ENCODE data around the gene ZKSCAN1.

ZKSCAN1 gene

GRCh38 chr7:100049441-100050291 lies 34.3 kb downstream of the ZKSCAN1 start, which contains the start of gene ZSCAN21:
TSS of gene ZSCAN21 (plus strand) at chr7:100049774. CDS start at chr7:100057007, 7,233 bp downstream.
- Histone ChIP-seq H4K20me1 (peaks cover 0 to 7% (median 0%) of the 10 kb centered on the region in 11 experiments; a peak in 2 of 22 replicates), H3K9ac (peak within 1 kb of the TSS; percentile 72 to 93 (median 85)), H3K9me3 (replicated peaks in 1 of 11) (no peaks in the 10 kb centered on the region), H3K4me2 (peak within 1 kb of the TSS; percentile 80 to 95 (median 87)), H3K27ac (peak within 1 kb of the TSS; percentile 70 to 93 (median 81)), H3K4me1 (peaks cover 14 to 33% (median 25%) of the 10 kb centered on the region in 10 experiments), H3K4me3 (peak within 1 kb of the TSS; percentile 73 to 87 (median 77)), H3K27me3 (no peaks in the 10 kb centered on the region), H3K36me3 (peaks cover 0 to 6% (median 0%) of the 10 kb centered on the region in 11 experiments; a peak in 1 of 22 replicates)
- TF ChIP-seq Cebpa-rat (IDR thresholded peaks at IDR 0.05) = no peak

GRCh38 chr7:100051611-100052010 lies 36.2 kb downstream of the ZKSCAN1 start:
- H3K9ac ChIP-seq = peak overlapping the region in 2 of 11 experiments; percentile 22 to 35; a peak in 1 of 22 replicates
- H3K36me3 ChIP-seq = peaks cover 0 to 7% (median 3%) of the 10 kb centered on the region in 11 experiments; a peak in 9 of 22 replicates
- H3K4me1 ChIP-seq = peaks cover 8 to 27% (median 18%) of the 10 kb centered on the region in 10 experiments; a peak in 18 of 20 replicates
- H3K4me3 ChIP-seq = no peak overlapping the region
- H3K4me2 ChIP-seq = no peak overlapping the region
- no peaks in the 10 kb centered on the region for H3K9me3 ChIP-seq (replicated peaks in 1 of 11)
- H3K27me3 ChIP-seq = no peaks in the 10 kb centered on the region
- TF ChIP-seq Cebpa-rat (IDR thresholded peaks at IDR 0.05) = no peak
- peaks cover 0 to 7% (median 0%) of the 10 kb centered on the region in 11 experiments; a peak in 2 of 22 replicates for H4K20me1 ChIP-seq
- no peak overlapping the region for H3K27ac ChIP-seq

GRCh38 chr7:100053215-100053614 lies 37.8 kb downstream of the ZKSCAN1 start:
- no peaks in the 10 kb centered on the region for H3K9me3 ChIP-seq (replicated peaks in 1 of 11)
- no peak overlapping the region for H3K27ac ChIP-seq
- H3K27me3 ChIP-seq = no peaks in the 10 kb centered on the region
- H3K9ac ChIP-seq = no peak overlapping the region
- peak overlapping the region in 3 of 11 experiments; percentile 1 to 10 (median 3); a peak in 2 of 22 replicates for H3K4me2 ChIP-seq
- peaks cover 0 to 7% (median 0%) of the 10 kb centered on the region in 11 experiments; a peak in 2 of 22 replicates for H4K20me1 ChIP-seq
- TF ChIP-seq Cebpa-rat (IDR thresholded peaks at IDR 0.05) = no peak
- peaks cover 14 to 23% (median 19%) of the 10 kb centered on the region in 11 experiments for H3K36me3 ChIP-seq
- H3K4me1 ChIP-seq = peaks cover 8 to 29% (median 18%) of the 10 kb centered on the region in 10 experiments; a peak in 18 of 20 replicates
- H3K4me3 ChIP-seq = no peak overlapping the region

GRCh38 chr7:100057006-100057405 lies 41.6 kb downstream of the ZKSCAN1 start:
- no peak for TF ChIP-seq Cebpa-rat (IDR thresholded peaks at IDR 0.05)
- H3K4me1 ChIP-seq = peaks cover 0 to 30% (median 7%) of the 10 kb centered on the region in 10 experiments; a peak in 9 of 20 replicates
- H3K9me3 ChIP-seq (replicated peaks in 1 of 11) = no peaks in the 10 kb centered on the region
- H3K9ac ChIP-seq = peak overlapping the region in 2 of 11 experiments; percentile 18 to 42; a peak in 1 of 22 replicates
- no peak overlapping the region for H3K4me3 ChIP-seq
- no peaks in the 10 kb centered on the region for H3K27me3 ChIP-seq
- H3K27ac ChIP-seq = no peak overlapping the region
- no peak overlapping the region for H3K4me2 ChIP-seq
- peaks cover 0 to 7% (median 0%) of the 10 kb centered on the region in 11 experiments; a peak in 2 of 22 replicates for H4K20me1 ChIP-seq
- H3K36me3 ChIP-seq = peaks cover 44 to 60% (median 53%) of the 10 kb centered on the region in 11 experiments

- Histone ChIP-seq H3K4me3 (no peak overlapping the region), H3K4me2 (peak overlapping the region in 2 of 11 experiments; percentile 39 to 52; a peak in 4 of 22 replicates), H3K9ac (no peak overlapping the region; a peak in 1 of 22 replicates)
Observed at GRCh38 chr7:100059251-100059739, 43.9 kb downstream of the ZKSCAN1 start.

GRCh38 chr7:100061518-100062193 lies 46.3 kb downstream of the ZKSCAN1 start:
- Histone ChIP-seq H4K20me1 (peaks cover 0 to 18% (median 7%) of the 10 kb centered on the region in 11 experiments; a peak in 8 of 22 replicates), H3K9me3 (replicated peaks in 1 of 11) (no peaks in the 10 kb centered on the region), H3K4me2 (no peak overlapping the region), H3K27me3 (no peaks in the 10 kb centered on the region), H3K9ac (no peak overlapping the region), H3K4me1 (peaks cover 0 to 20% (median 10%) of the 10 kb centered on the region in 10 experiments; a peak in 13 of 20 replicates), H3K4me3 (no peak overlapping the region), H3K36me3 (peaks cover 83 to 100% (median 93%) of the 10 kb centered on the region in 11 experiments), H3K27ac (no peak overlapping the region)
- no peak for TF ChIP-seq Cebpa-rat (IDR thresholded peaks at IDR 0.05)

More at GRCh38 chr7:100059251-100059739, 43.9 kb downstream of the ZKSCAN1 start:
- no peak for TF ChIP-seq Cebpa-rat (IDR thresholded peaks at IDR 0.05)
- peaks cover 0 to 20% (median 0%) of the 10 kb centered on the region in 10 experiments; a peak in 5 of 20 replicates for H3K4me1 ChIP-seq
- H3K27me3 ChIP-seq = no peaks in the 10 kb centered on the region
- H3K27ac ChIP-seq = no peak overlapping the region
- peaks cover 67 to 83% (median 73%) of the 10 kb centered on the region in 11 experiments for H3K36me3 ChIP-seq
- H4K20me1 ChIP-seq = peaks cover 0 to 7% (median 0%) of the 10 kb centered on the region in 11 experiments; a peak in 4 of 22 replicates
- H3K9me3 ChIP-seq (replicated peaks in 1 of 11) = no peaks in the 10 kb centered on the region

- H3K36me3 ChIP-seq = peaks cover 71 to 100% (median 93%) of the 10 kb centered on the region in 11 experiments
Observed at GRCh38 chr7:100063376-100063775, 48.0 kb downstream of the ZKSCAN1 start.

GRCh38 chr7:100064162-100064561 lies 48.8 kb downstream of the ZKSCAN1 start:
- Histone ChIP-seq H3K27ac (no peak overlapping the region), H3K4me1 (peaks cover 0 to 15% (median 8%) of the 10 kb centered on the region in 10 experiments; a peak in 13 of 20 replicates), H3K9ac (no peak overlapping the region), H4K20me1 (peaks cover 0 to 25% (median 7%) of the 10 kb centered on the region in 11 experiments; a peak in 10 of 22 replicates), H3K4me2 (no peak overlapping the region), H3K27me3 (no peaks in the 10 kb centered on the region), H3K36me3 (peaks cover 74 to 100% (median 93%) of the 10 kb centered on the region in 11 experiments), H3K9me3 (replicated peaks in 1 of 11) (peaks cover under 1 to 7% (median 3%) of the 10 kb centered on the region in 11 experiments; a peak in 17 of 22 replicates), H3K4me3 (no peak overlapping the region)
- TF ChIP-seq Cebpa-rat (IDR thresholded peaks at IDR 0.05) = no peak

More at GRCh38 chr7:100063376-100063775, 48.0 kb downstream of the ZKSCAN1 start:
- Histone ChIP-seq H3K9ac (no peak overlapping the region; a peak in 2 of 22 replicates), H3K4me2 (no peak overlapping the region), H3K27me3 (no peaks in the 10 kb centered on the region), H3K27ac (no peak overlapping the region), H3K4me1 (peaks cover 0 to 17% (median 11%) of the 10 kb centered on the region in 10 experiments; a peak in 13 of 20 replicates), H4K20me1 (peaks cover 0 to 25% (median 7%) of the 10 kb centered on the region in 11 experiments; a peak in 10 of 22 replicates), H3K4me3 (no peak overlapping the region), H3K9me3 (replicated peaks in 1 of 11) (no peaks in the 10 kb centered on the region; a peak in 1 of 22 replicates)
- no peak for TF ChIP-seq Cebpa-rat (IDR thresholded peaks at IDR 0.05)

Data from BLaER1 treated with 17β-estradiol and CSF1 and Interleukin-3, amounts not matched to agents 10 nM and 100 nM (cell line).